ENCODE measurements around the gene AGT.

The AGT gene

GRCh38 chr1:230707732-230708630 lies 5.9 kb downstream of the AGT start:
- H3K27me3 ChIP-seq (ENCODE audit: insufficient read depth, low read length): no peaks in the 10 kb centered on the region; the same call in 1 of the 2 replicates
- no peaks in the 10 kb centered on the region for H3K4me1 ChIP-seq (ENCODE audit: insufficient read depth, low read length, severe bottlenecking)
- H4K20me1 ChIP-seq (ENCODE audit: insufficient read depth, low read length): no peaks in the 10 kb centered on the region
- no peaks in the 10 kb centered on the region for H3K36me3 ChIP-seq (ENCODE audit: insufficient read depth, low read length)
- H3K9ac ChIP-seq (ENCODE audit: low read length): no peak overlapping the region
- TF ChIP-seq CTCF (IDR thresholded peaks at IDR 0.05; ENCODE audit: low read length) (no peak), EZH2 (IDR thresholded peaks at IDR 0.05; ENCODE audit: borderline replicate concordance, low read length) (no peak)
- H3F3A ChIP-seq (ENCODE audit: insufficient read depth, low read length): no peaks in the 10 kb centered on the region
- no peak overlapping the region for H2AFZ ChIP-seq (ENCODE audit: low read length)
- no peak overlapping the region for H3K4me3 ChIP-seq (ENCODE audit: low read depth, low read length, poor library complexity, severe bottlenecking)
- H3K9me3 ChIP-seq (ENCODE audit: low read length): no peaks in the 10 kb centered on the region
- H3K9me2 ChIP-seq (ENCODE audit: low read depth, low read length): no peaks in the 10 kb centered on the region
- H3K79me2 ChIP-seq (ENCODE audit: insufficient read depth, low read length): no peaks in the 10 kb centered on the region
- no peak overlapping the region for H3K27ac ChIP-seq (ENCODE audit: low read depth, low read length, poor library complexity, severe bottlenecking)
- no peak overlapping the region for H3K4me2 ChIP-seq (ENCODE audit: low read length)

GRCh38 chr1:230706887-230707731 lies 6.8 kb downstream of the AGT start:
- Histone ChIP-seq H3K36me3 (ENCODE audit: insufficient read depth, low read length) (no peaks in the 10 kb centered on the region), H3K4me1 (ENCODE audit: insufficient read depth, low read length, severe bottlenecking) (no peaks in the 10 kb centered on the region), H3K9me2 (ENCODE audit: low read depth, low read length) (no peaks in the 10 kb centered on the region), H4K20me1 (ENCODE audit: insufficient read depth, low read length) (no peaks in the 10 kb centered on the region), H2AFZ (ENCODE audit: low read length) (no peak overlapping the region), H3F3A (ENCODE audit: insufficient read depth, low read length) (no peaks in the 10 kb centered on the region), H3K79me2 (ENCODE audit: insufficient read depth, low read length) (no peaks in the 10 kb centered on the region), H3K27ac (ENCODE audit: low read depth, low read length, poor library complexity, severe bottlenecking) (no peak overlapping the region), H3K27me3 (ENCODE audit: insufficient read depth, low read length) (no peaks in the 10 kb centered on the region; the same call in 1 of the 2 replicates), H3K4me2 (ENCODE audit: low read length) (no peak overlapping the region), H3K4me3 (ENCODE audit: low read depth, low read length, poor library complexity, severe bottlenecking) (no peak overlapping the region), H3K9me3 (ENCODE audit: low read length) (no peaks in the 10 kb centered on the region), H3K9ac (ENCODE audit: low read length) (no peak overlapping the region)
- no peak for TF ChIP-seq CTCF (IDR thresholded peaks at IDR 0.05; ENCODE audit: low read length)
- no peak for TF ChIP-seq EZH2 (IDR thresholded peaks at IDR 0.05; ENCODE audit: borderline replicate concordance, low read length)

- Histone ChIP-seq H3K4me3 (ENCODE audit: low read depth, low read length, poor library complexity, severe bottlenecking) (no peak overlapping the region), H3K9me3 (ENCODE audit: low read length) (no peaks in the 10 kb centered on the region), H3K9ac (ENCODE audit: low read length) (no peak overlapping the region), H3K27me3 (ENCODE audit: insufficient read depth, low read length) (no peaks in the 10 kb centered on the region; the same call in 1 of the 2 replicates), H3K27ac (ENCODE audit: low read depth, low read length, poor library complexity, severe bottlenecking) (no peak overlapping the region), H3K79me2 (ENCODE audit: insufficient read depth, low read length) (no peaks in the 10 kb centered on the region), H4K20me1 (ENCODE audit: insufficient read depth, low read length) (no peaks in the 10 kb centered on the region), H3K9me2 (ENCODE audit: low read depth, low read length) (no peaks in the 10 kb centered on the region), H2AFZ (ENCODE audit: low read length) (no peak overlapping the region), H3K4me2 (ENCODE audit: low read length) (no peak overlapping the region), H3K36me3 (ENCODE audit: insufficient read depth, low read length) (no peaks in the 10 kb centered on the region), H3F3A (ENCODE audit: insufficient read depth, low read length) (no peaks in the 10 kb centered on the region), H3K4me1 (ENCODE audit: insufficient read depth, low read length, severe bottlenecking) (no peaks in the 10 kb centered on the region)
- no peak for TF ChIP-seq EZH2 (IDR thresholded peaks at IDR 0.05; ENCODE audit: borderline replicate concordance, low read length)
- TF ChIP-seq CTCF (IDR thresholded peaks at IDR 0.05; ENCODE audit: low read length): no peak
Measured at GRCh38 chr1:230706020-230706699, 7.8 kb downstream of the AGT start.
